ENCODE measurements around the gene GALNS. TPM values are rescaled to one million over a fixed set of nuclear protein-coding genes. Genes with fewer than 3 reads are reported as not detected.
"Not testable (repeated sequence)": the region's sequence is repeated elsewhere in the genome, so short reads cannot be mapped to it uniquely, and the experiment has no call there.

Gene GALNS
- total and polyA plus RNA-seq, 7 experiments from 2014 or later = 9.8 to 64.3 (median 49.7) TPM

GRCh38 chr16:88775825-88776224 lies 80.9 kb downstream of the GALNS start:
- Mint-ChIP-seq H3K36me3 (no peaks in the 10 kb centered on the region), H3K27me3 (no peaks in the 10 kb centered on the region), H3K27ac (peak overlapping the region in 1 of 9 donors; percentile 50), H3K4me3 (no peak overlapping the region), H3K9me3 (no peaks in the 10 kb centered on the region), H3K4me1 (peaks cover 4 to 33% (median 23%) of the 10 kb centered on the region in 7 donors)
- no peak for DNase-seq
- Histone ChIP-seq H3K36me3 (ENCODE audit: control insufficient read depth in 2 of 3, insufficient read depth in 3 of 3, low read length in 3 of 3) (no peaks in the 10 kb centered on the region), H3K27ac (ENCODE audit: low read depth, low read length) (no peak overlapping the region), H3K9me3 (ENCODE audit: control insufficient read depth in 2 of 3, low read length in 3 of 3) (no peaks in the 10 kb centered on the region), H3K27me3 (ENCODE audit: control insufficient read depth in 2 of 2, insufficient read depth in 2 of 2, low read length in 2 of 2) (no peaks in the 10 kb centered on the region), H3K4me3 (ENCODE audit: low read length) (no peak overlapping the region), H3K4me1 (ENCODE audit: control insufficient read depth in 2 of 2, insufficient read depth in 2 of 2, low read length in 2 of 2) (peaks cover 18 to 25% of the 10 kb centered on the region in 2 donors)
- ATAC-seq = no peak
- ChIA-PET CTCF (no interaction called here), POLR2A (no interaction called here)
- intact Hi-C loops (cut with micrococcal nuclease) = no loop called here

- no peaks in the 10 kb centered on the region for H3K27me3 Mint-ChIP-seq
Observed at GRCh38 chr16:88774544-88775393, 82.0 kb downstream of the GALNS start.

GRCh38 chr16:88773812-88774291 lies 82.9 kb downstream of the GALNS start:
- CTCF ChIA-PET = interaction anchor here (0.6 to 0.9 kb wide), 2 partner anchors 12 to 1114 kb away, joined by 3 read pairs; no protein-coding TSS in a partner anchor
- POLR2A ChIA-PET = no interaction called here
- Histone ChIP-seq H3K4me1 (ENCODE audit: control insufficient read depth in 2 of 2, insufficient read depth in 2 of 2, low read length in 2 of 2) (peaks cover 15% of the 10 kb centered on the region in 2 donors), H3K4me3 (ENCODE audit: low read length) (no peak overlapping the region), H3K9me3 (ENCODE audit: control insufficient read depth in 2 of 3, low read length in 3 of 3) (no peaks in the 10 kb centered on the region), H3K27ac (ENCODE audit: low read depth, low read length) (no peak overlapping the region), H3K36me3 (ENCODE audit: control insufficient read depth in 2 of 3, insufficient read depth in 3 of 3, low read length in 3 of 3) (no peaks in the 10 kb centered on the region), H3K27me3 (ENCODE audit: control insufficient read depth in 2 of 2, insufficient read depth in 2 of 2, low read length in 2 of 2) (no peaks in the 10 kb centered on the region)
- Mint-ChIP-seq H3K36me3 (no peaks in the 10 kb centered on the region), H3K27ac (peak overlapping the region in 1 of 9 donors; percentile 55), H3K4me3 (no peak overlapping the region), H3K4me1 (peaks cover 5 to 35% (median 18%) of the 10 kb centered on the region in 7 donors), H3K27me3 (no peaks in the 10 kb centered on the region), H3K9me3 (no peaks in the 10 kb centered on the region)
- DNase-seq = no peak
- ATAC-seq = peak; percentile 63
- intact Hi-C loops (cut with micrococcal nuclease) = no loop called here

More at GRCh38 chr16:88774544-88775393, 82.0 kb downstream of the GALNS start:
- H3K4me3 Mint-ChIP-seq = no peak overlapping the region
- Histone ChIP-seq H3K4me3 (ENCODE audit: low read length) (no peak overlapping the region), H3K4me1 (ENCODE audit: control insufficient read depth in 2 of 2, insufficient read depth in 2 of 2, low read length in 2 of 2) (peaks cover 18% of the 10 kb centered on the region in 2 donors), H3K27ac (ENCODE audit: low read depth, low read length) (no peak overlapping the region), H3K36me3 (ENCODE audit: control insufficient read depth in 2 of 3, insufficient read depth in 3 of 3, low read length in 3 of 3) (no peaks in the 10 kb centered on the region), H3K9me3 (ENCODE audit: control insufficient read depth in 2 of 3, low read length in 3 of 3) (no peaks in the 10 kb centered on the region), H3K27me3 (ENCODE audit: control insufficient read depth in 2 of 2, insufficient read depth in 2 of 2, low read length in 2 of 2) (no peaks in the 10 kb centered on the region)
- no peaks in the 10 kb centered on the region for H3K9me3 Mint-ChIP-seq
- no peak for DNase-seq
- ChIA-PET CTCF (interaction anchor here (0.9 kb wide), 1 partner anchor 11 kb away, joined by 3 read pairs; no protein-coding TSS in a partner anchor), POLR2A (no interaction called here)
- no peaks in the 10 kb centered on the region for H3K36me3 Mint-ChIP-seq
- peak overlapping the region in 1 of 9 donors; percentile 37 for H3K27ac Mint-ChIP-seq
- ATAC-seq = no peak
- H3K4me1 Mint-ChIP-seq = peaks cover 0 to 32% (median 16%) of the 10 kb centered on the region in 7 donors
- intact Hi-C loops (cut with micrococcal nuclease) = no loop called here

- no peaks in the 10 kb centered on the region for H3K27me3 Mint-ChIP-seq
Observed at GRCh38 chr16:88772871-88773811, 83.6 kb downstream of the GALNS start.

GRCh38 chr16:88771781-88772180 lies 85.0 kb downstream of the GALNS start:
- H3K4me1 Mint-ChIP-seq = peaks cover 10 to 36% (median 22%) of the 10 kb centered on the region in 7 donors
- H3K36me3 Mint-ChIP-seq; H3K27ac ChIP-seq (ENCODE audit: low read depth, low read length); H3K9me3 ChIP-seq (ENCODE audit: control insufficient read depth in 2 of 3, low read length in 3 of 3); H3K36me3 ChIP-seq (ENCODE audit: control insufficient read depth in 2 of 3, insufficient read depth in 3 of 3, low read length in 3 of 3); DNase-seq; H3K4me3 Mint-ChIP-seq; H3K27ac Mint-ChIP-seq; ATAC-seq; H3K9me3 Mint-ChIP-seq; H3K27me3 ChIP-seq (ENCODE audit: control insufficient read depth in 2 of 2, insufficient read depth in 2 of 2, low read length in 2 of 2); intact Hi-C loops (cut with micrococcal nuclease); H3K27me3 Mint-ChIP-seq; H3K4me3 ChIP-seq (ENCODE audit: low read length): not testable (repeated sequence)
- CTCF ChIA-PET = interaction anchor here (0.5 kb wide), 1 partner anchor 12 kb away, joined by 3 read pairs; no protein-coding TSS in a partner anchor
- POLR2A ChIA-PET = interaction anchor here (2.9 kb wide), 1 partner anchor 9 kb away, joined by 13 read pairs; no protein-coding TSS in a partner anchor
- H3K4me1 ChIP-seq (ENCODE audit: control insufficient read depth in 2 of 2, insufficient read depth in 2 of 2, low read length in 2 of 2) = peaks cover 15 to 22% of the 10 kb centered on the region in 2 donors

More at GRCh38 chr16:88772871-88773811, 83.6 kb downstream of the GALNS start:
- intact Hi-C loops (cut with micrococcal nuclease) = no loop called here
- H3K4me1 ChIP-seq (ENCODE audit: control insufficient read depth in 2 of 2, insufficient read depth in 2 of 2, low read length in 2 of 2) = peaks cover 15% of the 10 kb centered on the region in 2 donors
- Mint-ChIP-seq H3K36me3 (no peaks in the 10 kb centered on the region), H3K27ac (peak overlapping the region in 1 of 9 donors; percentile 21), H3K4me1 (peaks cover 5 to 32% (median 17%) of the 10 kb centered on the region in 7 donors), H3K9me3 (no peaks in the 10 kb centered on the region), H3K4me3 (no peak overlapping the region)
- ChIA-PET CTCF (interaction anchor here (0.6 kb wide), 1 partner anchor 1115 kb away, joined by 3 read pairs; no protein-coding TSS in a partner anchor), POLR2A (interaction anchor here (2.9 kb wide), 1 partner anchor 8 kb away, joined by 13 read pairs; no protein-coding TSS in a partner anchor)
- no peaks in the 10 kb centered on the region for H3K27me3 ChIP-seq (ENCODE audit: control insufficient read depth in 2 of 2, insufficient read depth in 2 of 2, low read length in 2 of 2)
- ATAC-seq (no peak), DNase-seq (no peak)
- no peak overlapping the region for H3K27ac ChIP-seq (ENCODE audit: low read depth, low read length)
- no peaks in the 10 kb centered on the region for H3K9me3 ChIP-seq (ENCODE audit: control insufficient read depth in 2 of 3, low read length in 3 of 3)
- no peaks in the 10 kb centered on the region for H3K36me3 ChIP-seq (ENCODE audit: control insufficient read depth in 2 of 3, insufficient read depth in 3 of 3, low read length in 3 of 3)
- no peak overlapping the region for H3K4me3 ChIP-seq (ENCODE audit: low read length)

GRCh38 chr16:88771294-88771772 lies 85.4 kb downstream of the GALNS start:
- peak overlapping the region in 3 of 9 donors; percentile 25 to 57 (median 54) for H3K27ac Mint-ChIP-seq
- no peak overlapping the region for H3K4me3 ChIP-seq (ENCODE audit: low read length)
- intact Hi-C loops (cut with micrococcal nuclease) = no loop called here
- H3K9me3 ChIP-seq (ENCODE audit: control insufficient read depth in 2 of 3, low read length in 3 of 3) = no peaks in the 10 kb centered on the region
- H3K27me3 ChIP-seq (ENCODE audit: control insufficient read depth in 2 of 2, insufficient read depth in 2 of 2, low read length in 2 of 2) = no peaks in the 10 kb centered on the region
- peaks cover 15 to 27% of the 10 kb centered on the region in 2 donors for H3K4me1 ChIP-seq (ENCODE audit: control insufficient read depth in 2 of 2, insufficient read depth in 2 of 2, low read length in 2 of 2)
- no peak for DNase-seq
- ChIA-PET POLR2A (interaction anchor here (2.9 kb wide), 1 partner anchor 10 kb away, joined by 13 read pairs; no protein-coding TSS in a partner anchor), CTCF (interaction anchor here (0.5 kb wide), 2 partner anchors 12 to 1265 kb away, joined by 3 read pairs; no protein-coding TSS in a partner anchor)
- H3K36me3 ChIP-seq (ENCODE audit: control insufficient read depth in 2 of 3, insufficient read depth in 3 of 3, low read length in 3 of 3) = no peaks in the 10 kb centered on the region
- H3K4me1 Mint-ChIP-seq = peaks cover 10 to 38% (median 22%) of the 10 kb centered on the region in 7 donors
- peaks cover 0 to 2% (median 0%) of the 10 kb centered on the region in 11 donors for H3K9me3 Mint-ChIP-seq
- no peaks in the 10 kb centered on the region for H3K36me3 Mint-ChIP-seq
- no peak overlapping the region for H3K27ac ChIP-seq (ENCODE audit: low read depth, low read length)
- H3K27me3 Mint-ChIP-seq = no peaks in the 10 kb centered on the region
- no peak for ATAC-seq
- H3K4me3 Mint-ChIP-seq = peak overlapping the region in 6 of 10 donors; percentile 25 to 67 (median 42)

Measured in naive thymus-derived CD4-positive, alpha-beta T cell (primary cell).